HepG2 (cell line): ENCODE results near the gene ACTR6. TPM values are rescaled to one million over a fixed set of nuclear protein-coding genes. Genes with fewer than 3 reads are reported as not detected.

ENCODE experiments used
- HNF4A ChIP-seq: sonication (generic); formaldehyde crosslinking; IDR thresholded peaks from 2 replicates; pipeline ENCODE4 v1.4.0; 2020; ENCODE audit warnings: missing genetic modification reagents
- IRF2 ChIP-seq: IDR thresholded peaks from 2 replicates; pipeline ENCODE4 v1.6.1; 2018; ENCODE audit warnings: missing genetic modification reagents, missing compliant biosample characterization
- PCBP1 ChIP-seq: fragments of 200-400 bp; formaldehyde crosslinking; IDR thresholded peaks from 2 replicates; pipeline ENCODE4 v1.6.1; 2017; ENCODE audit warnings: mild to moderate bottlenecking, low read depth, low read length, borderline replicate concordance
- RARG ChIP-seq: sonication (generic); formaldehyde crosslinking; IDR thresholded peaks from 2 replicates; pipeline ENCODE4 v1.4.0; 2020; ENCODE audit warnings: low read depth, mild to moderate bottlenecking, missing genetic modification reagents
- SALL2 ChIP-seq: sonication (generic); formaldehyde crosslinking; IDR thresholded peaks from 2 replicates; pipeline ENCODE4 v1.8.1; 2023; ENCODE audit warnings: mild to moderate bottlenecking, missing genetic modification reagents, inconsistent platforms
- ZNF136 ChIP-seq: sonication (generic); formaldehyde crosslinking; IDR thresholded peaks from 2 replicates; pipeline ENCODE4 v1.8.1; 2022; ENCODE audit warnings: low read depth, mild to moderate bottlenecking, moderate library complexity, missing genetic modification reagents
- ZNF737 ChIP-seq: sonication (generic); formaldehyde crosslinking; IDR thresholded peaks from 2 replicates; pipeline ENCODE4 v1.5.0; 2020; ENCODE audit warnings: missing genetic modification reagents, mild to moderate bottlenecking, borderline replicate concordance
- polyA plus RNA-seq, 8 experiments: library from polyadenylated mRNA; depleted of rRNA in 3 of 8; stranded (reverse) in 7 of 8; unstranded in 1 of 8; fragments of >200 nt; fragmentation: Illumina TruSeq in 4 of 8; extraction: Trizol in 4 of 8; gene quantifications; 2 replicates each; pipeline versions ENCODE4 v1.2.1 to v1.2.3, GENCODE V29; 2011 to 2016; ENCODE audit warnings: low read depth in 4 of 8, missing spikeins in 1 of 8, mixed read lengths in 1 of 8; ENCODE audit not compliant: insufficient read depth in 1 of 8
- total RNA-seq, 5 experiments: library from RNA; depleted of rRNA; stranded (reverse); fragments of >200 nt; fragmentation: Illumina TruSeq; extraction: Trizol; gene quantifications; 2 replicates each; pipeline ENCODE4 v1.2.3, GENCODE V29; 2016; ENCODE audit warnings: low read depth in 1 of 5
- TF ChIP-seq, protein P1 (sequence below): fragments of 450-650 bp; IDR thresholded peaks from 2 replicates; pipeline ENCODE4 v1.6.1; 2016
- TF ChIP-seq, protein P2 (sequence below): sonication (generic); formaldehyde crosslinking; IDR thresholded peaks from 2 replicates; pipeline ENCODE4 v1.4.0; 2020; ENCODE audit warnings: mild to moderate bottlenecking, low read depth, missing genetic modification reagents
- TF ChIP-seq, protein P3 (sequence below): sonication (generic); formaldehyde crosslinking; IDR thresholded peaks from 2 replicates; pipeline ENCODE4 v1.9.0; 2021; ENCODE audit warnings: mild to moderate bottlenecking, missing genetic modification reagents
- TF ChIP-seq, protein P4 (sequence below): sonication (generic); formaldehyde crosslinking; IDR thresholded peaks from 2 replicates; pipeline ENCODE4 v1.4.0; 2020; ENCODE audit warnings: missing genetic modification reagents, mild to moderate bottlenecking, borderline replicate concordance
- TF ChIP-seq, protein P5 (sequence below): IDR thresholded peaks from 2 replicates; pipeline ENCODE4 v1.6.1; 2018; ENCODE audit warnings: missing genetic modification reagents, mild to moderate bottlenecking, missing compliant biosample characterization

Gene ACTR6
- total and polyA plus RNA-seq, 2 of the 13 experiments (the other 11 are each of a cell fraction or from before 2014, with no cell fraction given) = 12.9 to 22.4 TPM

DNA sequence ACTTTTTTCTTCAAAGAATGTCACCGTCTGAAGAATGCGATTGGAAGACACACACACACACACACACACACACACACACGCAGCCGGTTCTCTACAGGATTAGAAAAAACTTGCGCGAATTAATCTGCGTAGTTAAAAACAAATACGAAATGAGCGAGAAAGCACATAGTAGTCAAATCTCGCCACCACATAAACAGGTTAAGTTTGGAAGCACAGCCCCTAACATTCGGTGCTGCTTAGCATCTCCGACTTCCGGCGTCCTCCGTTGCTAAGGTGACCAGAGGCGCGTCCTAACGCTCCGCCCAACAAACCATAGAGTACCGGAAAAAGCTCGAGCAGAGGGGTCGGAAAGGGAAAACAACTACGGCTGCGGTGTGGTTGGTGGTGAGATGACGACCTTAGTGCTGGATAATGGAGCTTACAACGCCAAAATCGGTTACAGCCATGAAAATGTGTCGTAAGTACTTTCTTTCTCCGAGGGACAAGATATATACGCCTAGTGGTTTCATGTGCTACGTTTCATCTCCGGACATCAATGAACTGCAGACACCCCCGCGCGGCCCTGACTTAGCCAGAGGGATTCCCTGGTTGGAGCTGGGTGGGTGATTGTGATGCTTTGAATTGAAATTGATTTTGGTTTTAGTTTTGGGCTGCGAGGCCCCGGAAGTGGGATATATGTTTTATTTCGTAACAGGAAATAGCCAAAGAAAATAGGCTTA lies at the start of gene ACTR6 (continued):
- TF ChIP-seq ZNF136 (0 out of 2 replicates have a peak, but pooled peaks have one; percentile 11), ZNF737 (CRISPR knock-in tag) (no peak), IRF2 (CRISPR knock-in tag) (peak; percentile 85), PCBP1 (no peak), SALL2 (CRISPR knock-in tag) (0 out of 2 replicates have a peak, but pooled peaks have one; percentile 75), RARG (CRISPR knock-in tag) (no peak), HNF4A (0 out of 2 replicates have a peak, but pooled peaks have one; percentile 3)
- TF ChIP-seq, protein P1, sequence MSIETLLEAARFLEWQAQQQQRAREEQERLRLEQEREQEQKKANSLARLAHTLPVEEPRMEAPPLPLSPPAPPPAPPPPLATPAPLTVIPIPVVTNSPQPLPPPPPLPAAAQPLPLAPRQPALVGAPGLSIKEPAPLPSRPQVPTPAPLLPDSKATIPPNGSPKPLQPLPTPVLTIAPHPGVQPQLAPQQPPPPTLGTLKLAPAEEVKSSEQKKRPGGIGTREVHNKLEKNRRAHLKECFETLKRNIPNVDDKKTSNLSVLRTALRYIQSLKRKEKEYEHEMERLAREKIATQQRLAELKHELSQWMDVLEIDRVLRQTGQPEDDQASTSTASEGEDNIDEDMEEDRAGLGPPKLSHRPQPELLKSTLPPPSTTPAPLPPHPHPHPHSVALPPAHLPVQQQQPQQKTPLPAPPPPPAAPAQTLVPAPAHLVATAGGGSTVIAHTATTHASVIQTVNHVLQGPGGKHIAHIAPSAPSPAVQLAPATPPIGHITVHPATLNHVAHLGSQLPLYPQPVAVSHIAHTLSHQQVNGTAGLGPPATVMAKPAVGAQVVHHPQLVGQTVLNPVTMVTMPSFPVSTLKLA = peak; percentile 57
- TF ChIP-seq, protein P2, sequence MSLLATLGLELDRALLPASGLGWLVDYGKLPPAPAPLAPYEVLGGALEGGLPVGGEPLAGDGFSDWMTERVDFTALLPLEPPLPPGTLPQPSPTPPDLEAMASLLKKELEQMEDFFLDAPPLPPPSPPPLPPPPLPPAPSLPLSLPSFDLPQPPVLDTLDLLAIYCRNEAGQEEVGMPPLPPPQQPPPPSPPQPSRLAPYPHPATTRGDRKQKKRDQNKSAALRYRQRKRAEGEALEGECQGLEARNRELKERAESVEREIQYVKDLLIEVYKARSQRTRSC = no peak
- TF ChIP-seq, protein P3, sequence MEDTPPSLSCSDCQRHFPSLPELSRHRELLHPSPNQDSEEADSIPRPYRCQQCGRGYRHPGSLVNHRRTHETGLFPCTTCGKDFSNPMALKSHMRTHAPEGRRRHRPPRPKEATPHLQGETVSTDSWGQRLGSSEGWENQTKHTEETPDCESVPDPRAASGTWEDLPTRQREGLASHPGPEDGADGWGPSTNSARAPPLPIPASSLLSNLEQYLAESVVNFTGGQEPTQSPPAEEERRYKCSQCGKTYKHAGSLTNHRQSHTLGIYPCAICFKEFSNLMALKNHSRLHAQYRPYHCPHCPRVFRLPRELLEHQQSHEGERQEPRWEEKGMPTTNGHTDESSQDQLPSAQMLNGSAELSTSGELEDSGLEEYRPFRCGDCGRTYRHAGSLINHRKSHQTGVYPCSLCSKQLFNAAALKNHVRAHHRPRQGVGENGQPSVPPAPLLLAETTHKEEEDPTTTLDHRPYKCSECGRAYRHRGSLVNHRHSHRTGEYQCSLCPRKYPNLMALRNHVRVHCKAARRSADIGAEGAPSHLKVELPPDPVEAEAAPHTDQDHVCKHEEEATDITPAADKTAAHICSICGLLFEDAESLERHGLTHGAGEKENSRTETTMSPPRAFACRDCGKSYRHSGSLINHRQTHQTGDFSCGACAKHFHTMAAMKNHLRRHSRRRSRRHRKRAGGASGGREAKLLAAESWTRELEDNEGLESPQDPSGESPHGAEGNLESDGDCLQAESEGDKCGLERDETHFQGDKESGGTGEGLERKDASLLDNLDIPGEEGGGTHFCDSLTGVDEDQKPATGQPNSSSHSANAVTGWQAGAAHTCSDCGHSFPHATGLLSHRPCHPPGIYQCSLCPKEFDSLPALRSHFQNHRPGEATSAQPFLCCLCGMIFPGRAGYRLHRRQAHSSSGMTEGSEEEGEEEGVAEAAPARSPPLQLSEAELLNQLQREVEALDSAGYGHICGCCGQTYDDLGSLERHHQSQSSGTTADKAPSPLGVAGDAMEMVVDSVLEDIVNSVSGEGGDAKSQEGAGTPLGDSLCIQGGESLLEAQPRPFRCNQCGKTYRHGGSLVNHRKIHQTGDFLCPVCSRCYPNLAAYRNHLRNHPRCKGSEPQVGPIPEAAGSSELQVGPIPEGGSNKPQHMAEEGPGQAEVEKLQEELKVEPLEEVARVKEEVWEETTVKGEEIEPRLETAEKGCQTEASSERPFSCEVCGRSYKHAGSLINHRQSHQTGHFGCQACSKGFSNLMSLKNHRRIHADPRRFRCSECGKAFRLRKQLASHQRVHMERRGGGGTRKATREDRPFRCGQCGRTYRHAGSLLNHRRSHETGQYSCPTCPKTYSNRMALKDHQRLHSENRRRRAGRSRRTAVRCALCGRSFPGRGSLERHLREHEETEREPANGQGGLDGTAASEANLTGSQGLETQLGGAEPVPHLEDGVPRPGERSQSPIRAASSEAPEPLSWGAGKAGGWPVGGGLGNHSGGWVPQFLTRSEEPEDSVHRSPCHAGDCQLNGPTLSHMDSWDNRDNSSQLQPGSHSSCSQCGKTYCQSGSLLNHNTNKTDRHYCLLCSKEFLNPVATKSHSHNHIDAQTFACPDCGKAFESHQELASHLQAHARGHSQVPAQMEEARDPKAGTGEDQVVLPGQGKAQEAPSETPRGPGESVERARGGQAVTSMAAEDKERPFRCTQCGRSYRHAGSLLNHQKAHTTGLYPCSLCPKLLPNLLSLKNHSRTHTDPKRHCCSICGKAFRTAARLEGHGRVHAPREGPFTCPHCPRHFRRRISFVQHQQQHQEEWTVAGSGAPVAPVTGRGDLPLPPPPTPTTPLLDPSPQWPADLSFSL (CRISPR knock-in tag) = peak; percentile 64
- TF ChIP-seq, protein P4, sequence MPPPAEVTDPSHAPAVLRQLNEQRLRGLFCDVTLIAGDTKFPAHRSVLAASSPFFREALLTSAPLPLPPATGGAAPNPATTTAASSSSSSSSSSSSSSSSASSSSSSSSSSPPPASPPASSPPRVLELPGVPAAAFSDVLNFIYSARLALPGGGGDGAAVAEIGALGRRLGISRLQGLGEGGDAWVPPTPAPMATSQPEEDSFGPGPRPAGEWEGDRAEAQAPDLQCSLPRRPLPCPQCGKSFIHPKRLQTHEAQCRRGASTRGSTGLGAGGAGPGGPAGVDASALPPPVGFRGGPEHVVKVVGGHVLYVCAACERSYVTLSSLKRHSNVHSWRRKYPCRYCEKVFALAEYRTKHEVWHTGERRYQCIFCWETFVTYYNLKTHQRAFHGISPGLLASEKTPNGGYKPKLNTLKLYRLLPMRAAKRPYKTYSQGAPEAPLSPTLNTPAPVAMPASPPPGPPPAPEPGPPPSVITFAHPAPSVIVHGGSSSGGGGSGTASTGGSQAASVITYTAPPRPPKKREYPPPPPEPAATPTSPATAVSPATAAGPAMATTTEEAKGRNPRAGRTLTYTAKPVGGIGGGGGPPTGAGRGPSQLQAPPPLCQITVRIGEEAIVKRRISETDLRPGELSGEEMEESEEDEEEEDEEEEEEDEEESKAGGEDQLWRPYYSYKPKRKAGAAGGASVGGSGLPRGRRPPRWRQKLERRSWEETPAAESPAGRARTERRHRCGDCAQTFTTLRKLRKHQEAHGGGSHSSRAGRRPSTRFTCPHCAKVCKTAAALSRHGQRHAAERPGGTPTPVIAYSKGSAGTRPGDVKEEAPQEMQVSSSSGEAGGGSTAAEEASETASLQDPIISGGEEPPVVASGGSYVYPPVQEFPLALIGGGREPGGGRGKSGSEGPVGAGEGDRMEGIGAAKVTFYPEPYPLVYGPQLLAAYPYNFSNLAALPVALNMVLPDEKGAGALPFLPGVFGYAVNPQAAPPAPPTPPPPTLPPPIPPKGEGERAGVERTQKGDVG (CRISPR knock-in tag) = no peak
- TF ChIP-seq, protein P5, sequence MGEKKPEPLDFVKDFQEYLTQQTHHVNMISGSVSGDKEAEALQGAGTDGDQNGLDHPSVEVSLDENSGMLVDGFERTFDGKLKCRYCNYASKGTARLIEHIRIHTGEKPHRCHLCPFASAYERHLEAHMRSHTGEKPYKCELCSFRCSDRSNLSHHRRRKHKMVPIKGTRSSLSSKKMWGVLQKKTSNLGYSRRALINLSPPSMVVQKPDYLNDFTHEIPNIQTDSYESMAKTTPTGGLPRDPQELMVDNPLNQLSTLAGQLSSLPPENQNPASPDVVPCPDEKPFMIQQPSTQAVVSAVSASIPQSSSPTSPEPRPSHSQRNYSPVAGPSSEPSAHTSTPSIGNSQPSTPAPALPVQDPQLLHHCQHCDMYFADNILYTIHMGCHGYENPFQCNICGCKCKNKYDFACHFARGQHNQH (CRISPR knock-in tag) = peak; percentile 99
